ENCODE data around the gene CACNA1C.

DNA sequence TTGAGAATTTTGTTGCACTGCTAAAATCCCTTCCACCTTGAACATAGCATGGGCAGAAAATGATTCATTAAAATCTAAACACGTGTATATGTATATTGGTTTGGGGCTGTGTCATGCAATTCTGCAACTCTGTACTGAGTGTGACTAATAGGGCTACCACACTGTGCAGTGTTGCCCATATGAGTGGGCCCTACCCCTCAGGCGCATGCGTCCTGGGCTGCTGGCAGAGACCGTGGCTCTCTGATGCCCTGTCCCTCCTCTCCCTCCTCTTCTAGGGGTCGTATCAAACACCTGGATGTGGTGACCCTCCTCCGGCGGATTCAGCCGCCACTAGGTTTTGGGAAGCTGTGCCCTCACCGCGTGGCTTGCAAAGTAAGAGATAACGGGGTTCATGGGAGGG is 613.6 kb downstream of the CACNA1C start:
- TF ChIP-seq, protein P1, sequence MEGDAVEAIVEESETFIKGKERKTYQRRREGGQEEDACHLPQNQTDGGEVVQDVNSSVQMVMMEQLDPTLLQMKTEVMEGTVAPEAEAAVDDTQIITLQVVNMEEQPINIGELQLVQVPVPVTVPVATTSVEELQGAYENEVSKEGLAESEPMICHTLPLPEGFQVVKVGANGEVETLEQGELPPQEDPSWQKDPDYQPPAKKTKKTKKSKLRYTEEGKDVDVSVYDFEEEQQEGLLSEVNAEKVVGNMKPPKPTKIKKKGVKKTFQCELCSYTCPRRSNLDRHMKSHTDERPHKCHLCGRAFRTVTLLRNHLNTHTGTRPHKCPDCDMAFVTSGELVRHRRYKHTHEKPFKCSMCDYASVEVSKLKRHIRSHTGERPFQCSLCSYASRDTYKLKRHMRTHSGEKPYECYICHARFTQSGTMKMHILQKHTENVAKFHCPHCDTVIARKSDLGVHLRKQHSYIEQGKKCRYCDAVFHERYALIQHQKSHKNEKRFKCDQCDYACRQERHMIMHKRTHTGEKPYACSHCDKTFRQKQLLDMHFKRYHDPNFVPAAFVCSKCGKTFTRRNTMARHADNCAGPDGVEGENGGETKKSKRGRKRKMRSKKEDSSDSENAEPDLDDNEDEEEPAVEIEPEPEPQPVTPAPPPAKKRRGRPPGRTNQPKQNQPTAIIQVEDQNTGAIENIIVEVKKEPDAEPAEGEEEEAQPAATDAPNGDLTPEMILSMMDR (conservative IDR thresholded peaks at IDR 0.05 in 1 of 2, IDR thresholded peaks at IDR 0.05 in 1 of 2; ENCODE audit: low read depth in 1 of 2, low read length in 2 of 2), result no peak
- TF ChIP-seq EZH2 (IDR thresholded peaks at IDR 0.05; ENCODE audit: low read length, missing control alignments), result no peak
